ENCODE data around the gene SPO11. TPM values are rescaled to one million over a fixed set of nuclear protein-coding genes. Genes with fewer than 3 reads are reported as not detected.

SPO11 gene
- total RNA-seq, 6 donors from 2014 or later, result not detected

GRCh38 chr20:57283860-57284259 lies 45.7 kb upstream of the SPO11 start:
- no peak for TF ChIP-seq EP300 (IDR thresholded peaks at IDR 0.05)
- TF ChIP-seq, protein P1, sequence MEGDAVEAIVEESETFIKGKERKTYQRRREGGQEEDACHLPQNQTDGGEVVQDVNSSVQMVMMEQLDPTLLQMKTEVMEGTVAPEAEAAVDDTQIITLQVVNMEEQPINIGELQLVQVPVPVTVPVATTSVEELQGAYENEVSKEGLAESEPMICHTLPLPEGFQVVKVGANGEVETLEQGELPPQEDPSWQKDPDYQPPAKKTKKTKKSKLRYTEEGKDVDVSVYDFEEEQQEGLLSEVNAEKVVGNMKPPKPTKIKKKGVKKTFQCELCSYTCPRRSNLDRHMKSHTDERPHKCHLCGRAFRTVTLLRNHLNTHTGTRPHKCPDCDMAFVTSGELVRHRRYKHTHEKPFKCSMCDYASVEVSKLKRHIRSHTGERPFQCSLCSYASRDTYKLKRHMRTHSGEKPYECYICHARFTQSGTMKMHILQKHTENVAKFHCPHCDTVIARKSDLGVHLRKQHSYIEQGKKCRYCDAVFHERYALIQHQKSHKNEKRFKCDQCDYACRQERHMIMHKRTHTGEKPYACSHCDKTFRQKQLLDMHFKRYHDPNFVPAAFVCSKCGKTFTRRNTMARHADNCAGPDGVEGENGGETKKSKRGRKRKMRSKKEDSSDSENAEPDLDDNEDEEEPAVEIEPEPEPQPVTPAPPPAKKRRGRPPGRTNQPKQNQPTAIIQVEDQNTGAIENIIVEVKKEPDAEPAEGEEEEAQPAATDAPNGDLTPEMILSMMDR (IDR thresholded peaks at IDR 0.05), result no peak
- no peak for TF ChIP-seq POLR2A (IDR thresholded peaks at IDR 0.05)
- TF ChIP-seq POLR2AphosphoS5 (IDR thresholded peaks at IDR 0.05), result no peak
- no peak for DNase-seq
- no peaks in the 10 kb centered on the region for H3K36me3 ChIP-seq
- H3K27ac ChIP-seq, result no peak overlapping the region
- H3K4me3 ChIP-seq, result no peak overlapping the region
- H3K4me1 ChIP-seq, result peaks cover 0 to 6% (median 0%) of the 10 kb centered on the region in 4 donors
- no peaks in the 10 kb centered on the region for H3K27me3 ChIP-seq
- no peak for ATAC-seq (ENCODE audit: low FRiP score in 2 of 2)
- 81 to 84% methylated on average over 7 of the region's 7 CpGs for WGBS, 2 donors
- H3K9me3 ChIP-seq, result no peaks in the 10 kb centered on the region

DNA sequence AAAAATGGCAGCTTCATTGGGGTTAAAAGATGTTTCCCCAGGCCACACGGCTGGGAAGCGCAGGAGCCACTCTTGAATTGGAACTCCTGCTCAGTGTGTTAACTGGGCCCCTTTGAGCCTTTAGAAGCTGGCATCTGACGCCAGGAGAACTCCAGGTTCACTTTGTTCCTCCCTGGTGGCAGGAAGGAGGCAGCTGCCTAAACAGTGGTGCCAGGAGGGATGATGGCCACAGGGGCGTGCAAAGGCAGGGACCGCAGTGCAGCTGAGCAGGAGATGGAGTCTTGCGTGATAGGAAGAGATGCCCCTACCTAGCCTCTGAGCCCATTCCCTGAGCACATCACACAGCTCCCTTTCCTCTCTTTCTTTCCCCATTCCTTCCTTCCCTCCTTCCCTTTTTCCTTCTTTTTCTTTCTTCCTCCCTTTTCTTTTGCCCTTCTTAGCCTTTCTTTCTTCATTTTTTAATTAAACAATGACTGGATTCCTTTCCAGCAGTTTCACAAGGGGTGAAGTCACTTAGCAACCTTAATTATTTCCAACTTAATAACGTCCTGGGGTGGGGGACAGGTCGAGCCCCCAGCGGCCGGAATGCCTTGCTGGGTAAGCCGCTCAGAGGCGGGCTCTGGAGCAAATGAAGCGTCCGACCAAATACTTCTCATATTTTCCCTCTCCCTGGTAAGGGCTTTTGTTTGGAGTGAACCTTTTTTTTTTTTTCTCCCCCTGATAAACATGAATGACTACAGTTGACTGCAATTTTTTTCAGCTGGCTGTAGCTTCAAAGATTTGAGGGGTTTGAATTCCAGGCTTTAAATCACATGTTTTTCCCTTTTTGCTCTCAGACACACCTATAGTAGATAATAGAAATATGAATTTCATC lies 42.4 kb upstream of the SPO11 start:
- Histone ChIP-seq H3K27ac (no peak overlapping the region), H3K4me3 (no peak overlapping the region), H3K4me1 (peaks cover 0 to 6% (median 0%) of the 10 kb centered on the region in 4 donors), H3K27me3 (no peaks in the 10 kb centered on the region), H3K9me3 (no peaks in the 10 kb centered on the region), H3K36me3 (no peaks in the 10 kb centered on the region)
- DNase-seq (no peak), ATAC-seq (ENCODE audit: low FRiP score in 2 of 2) (peak in 1 of 2 donors; percentile 28)
- 39 to 45% methylated on average over 13 to 14 of the region's 14 CpGs for WGBS, 2 donors
- no peak for TF ChIP-seq POLR2AphosphoS5 (IDR thresholded peaks at IDR 0.05)
- TF ChIP-seq EP300 (IDR thresholded peaks at IDR 0.05), result no peak
- TF ChIP-seq POLR2A (IDR thresholded peaks at IDR 0.05), result no peak
- TF ChIP-seq, protein P1 (IDR thresholded peaks at IDR 0.05), result no peak

DNA sequence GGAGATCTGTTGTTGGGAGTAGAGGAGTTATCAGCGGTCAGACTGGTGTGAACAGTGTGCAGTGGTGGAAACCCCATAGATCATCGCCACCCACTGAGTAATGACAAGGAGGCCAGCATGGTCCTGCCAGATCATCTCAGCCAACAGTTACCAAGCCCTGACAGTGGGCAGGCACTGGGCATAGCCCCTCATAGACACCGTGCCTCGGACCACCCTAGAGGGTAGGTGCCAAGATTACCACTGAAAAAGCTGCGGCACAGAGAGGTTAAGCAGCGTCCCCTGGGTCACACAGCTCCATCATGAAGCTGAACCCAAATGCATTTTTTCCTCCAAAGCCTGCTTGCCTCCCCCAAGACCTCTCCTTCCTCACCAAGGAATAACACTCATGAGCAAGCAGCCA lies 41.7 kb upstream of the SPO11 start:
- no peaks in the 10 kb centered on the region for H3K27me3 ChIP-seq
- TF ChIP-seq, protein P1 (IDR thresholded peaks at IDR 0.05), result no peak
- TF ChIP-seq POLR2A (IDR thresholded peaks at IDR 0.05) (no peak), EP300 (IDR thresholded peaks at IDR 0.05) (no peak), POLR2AphosphoS5 (IDR thresholded peaks at IDR 0.05) (no peak)
- 52 to 67% methylated on average over 6 of the region's 6 CpGs for WGBS, 2 donors

DNA sequence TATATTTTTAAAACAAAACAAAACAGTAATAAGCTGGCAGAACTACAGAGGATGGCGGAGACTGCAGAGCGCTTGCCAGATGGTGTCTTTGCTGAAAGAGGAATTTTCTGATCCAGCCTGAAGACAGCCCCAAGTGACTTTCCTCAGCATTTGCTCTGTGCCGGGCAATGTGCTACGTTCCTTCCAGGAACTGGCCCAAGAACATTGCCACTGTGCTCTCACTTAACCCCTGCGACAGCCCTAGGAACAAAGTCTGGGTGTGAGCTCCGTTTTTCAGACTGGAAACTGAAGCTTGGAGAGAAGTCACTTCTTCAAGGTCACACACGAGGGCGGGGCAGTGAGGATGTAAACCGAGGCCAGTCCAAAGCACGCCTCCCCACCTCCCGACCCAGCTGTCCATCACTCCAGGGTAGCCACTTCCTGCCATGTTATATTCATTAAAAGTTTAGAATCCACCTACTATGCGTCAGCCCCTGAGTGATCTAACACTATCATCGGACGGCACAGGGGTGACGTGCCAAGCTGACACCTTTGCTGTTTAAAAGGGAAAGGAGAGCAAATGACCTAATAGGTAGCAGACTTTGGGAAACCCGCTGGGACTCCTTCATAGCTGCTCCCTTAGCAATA lies 40.8 kb upstream of the SPO11 start:
- 43 to 50% methylated on average over 16 of the region's 16 CpGs for WGBS, 2 donors
- no peaks in the 10 kb centered on the region for H3K27me3 ChIP-seq
- no peak overlapping the region for H3K4me3 ChIP-seq
- H3K4me1 ChIP-seq, result peaks cover 0 to 6% (median 0%) of the 10 kb centered on the region in 4 donors
- TF ChIP-seq EP300 (IDR thresholded peaks at IDR 0.05) (no peak), POLR2A (IDR thresholded peaks at IDR 0.05) (no peak), POLR2AphosphoS5 (IDR thresholded peaks at IDR 0.05) (no peak)
- TF ChIP-seq, protein P1 (IDR thresholded peaks at IDR 0.05), result no peak
- no peaks in the 10 kb centered on the region for H3K9me3 ChIP-seq
- ATAC-seq (ENCODE audit: low FRiP score in 2 of 2) (peak in 1 of 2 donors; percentile 67), DNase-seq (no peak)
- H3K36me3 ChIP-seq, result no peaks in the 10 kb centered on the region
- H3K27ac ChIP-seq, result no peak overlapping the region

More for the DNA sequence above, 41.7 kb upstream of the SPO11 start:
- DNase-seq (no peak), ATAC-seq (ENCODE audit: low FRiP score in 2 of 2) (peak in 1 of 2 donors; percentile 20)
- Histone ChIP-seq H3K27ac (no peak overlapping the region), H3K4me1 (peaks cover 0 to 6% (median 0%) of the 10 kb centered on the region in 4 donors), H3K9me3 (no peaks in the 10 kb centered on the region), H3K4me3 (no peak overlapping the region), H3K36me3 (no peaks in the 10 kb centered on the region)
